Measurements from ENCODE around the gene NUP155.
"Not testable (repeated sequence)": the region's sequence is repeated elsewhere in the genome, so short reads cannot be mapped to it uniquely, and the experiment has no call there.

Gene NUP155

DNA sequence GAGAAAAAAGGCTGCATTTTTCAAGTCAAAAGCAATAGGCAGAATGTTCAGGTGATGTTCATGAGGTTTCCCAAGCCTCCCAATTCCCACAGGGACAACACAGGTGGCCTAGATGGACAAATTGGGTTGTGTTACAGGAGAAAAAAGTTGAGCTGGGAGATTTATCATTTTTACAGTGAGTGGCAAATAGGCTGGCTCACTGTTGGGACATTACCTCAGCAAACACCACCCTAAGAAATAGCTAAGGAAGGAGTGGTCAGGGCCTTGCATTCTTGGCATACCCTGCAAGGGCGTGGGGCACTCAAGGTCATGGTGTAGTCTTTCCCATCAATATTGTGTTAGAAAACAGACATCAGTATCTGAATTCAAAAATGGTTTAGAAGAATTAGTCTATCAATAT, 98.4 kb downstream of the NUP155 start:
- DNase-seq, result no peak

GRCh38 chr5:37268100-37268499, 102.8 kb downstream of the NUP155 start:
- DNase-seq, result not testable (repeated sequence)

GRCh38 chr5:37255774-37256358, 115.0 kb downstream of the NUP155 start:
- DNase-seq, result no peak

DNA sequence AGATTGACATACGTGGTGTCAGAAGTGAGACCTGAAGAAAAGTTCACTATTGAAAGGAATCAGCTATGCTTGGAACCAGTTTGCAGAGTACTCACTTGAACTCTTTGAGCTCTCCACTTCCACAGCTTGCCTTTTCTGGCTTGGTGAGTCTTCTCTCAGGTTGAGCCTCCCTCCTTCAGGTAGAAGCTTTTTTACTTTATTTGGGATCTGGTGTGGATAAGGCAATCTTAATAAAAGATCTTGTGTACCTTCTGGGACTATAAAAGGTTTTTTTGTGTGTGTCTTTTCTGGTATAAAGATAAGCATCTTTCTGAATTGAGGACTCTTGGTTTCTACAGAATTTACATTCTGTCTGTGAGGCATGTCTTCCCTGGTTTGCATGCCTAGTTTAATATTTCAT, 116.3 kb downstream of the NUP155 start:
- no peak for DNase-seq

GRCh38 chr5:37251665-37252064, 119.2 kb downstream of the NUP155 start:
- DNase-seq, result no peak

- DNase-seq, result no peak
These were observed 121.1 kb downstream of the NUP155 start for GRCh38 chr5:37249815-37250164.

- peak; percentile 75 to 76 for DNase-seq
These were observed 121.7 kb downstream of the NUP155 start, which contains the start of gene CPLANE1 for GRCh38 chr5:37248970-37249814. Gene CPLANE1 (minus strand): TSS chr5:37249376. CDS start chr5:37247698, 1,678 bp downstream.

DNA sequence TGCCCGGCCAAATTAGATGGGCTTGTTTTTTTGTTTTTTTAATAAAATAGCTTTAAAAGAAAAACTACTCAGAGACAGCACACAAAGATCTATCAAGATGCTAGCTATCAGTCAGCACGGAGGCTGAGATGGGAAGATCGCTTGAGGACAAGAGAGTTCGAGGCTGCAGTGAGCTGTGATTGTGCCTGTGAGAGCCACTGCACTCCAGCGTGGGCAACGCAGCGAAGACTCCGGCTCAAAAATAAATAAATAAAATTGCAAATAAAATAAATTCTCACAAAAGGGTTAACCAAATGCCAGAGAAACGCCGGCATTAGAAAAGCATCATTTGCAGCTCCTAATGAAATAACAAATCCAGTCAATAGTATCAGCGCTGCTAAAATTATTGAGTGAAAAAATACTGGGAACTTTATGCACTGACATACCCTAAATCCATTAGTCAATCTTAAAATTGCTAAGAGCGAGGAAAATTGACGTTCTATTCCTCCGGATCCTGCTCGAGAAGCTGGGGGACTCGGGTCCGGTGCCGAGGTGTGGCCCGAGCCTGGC, 122.4 kb downstream of the NUP155 start:
- DNase-seq, result peak; percentile 11 to 26

GRCh38 chr5:37247496-37247895, 123.4 kb downstream of the NUP155 start:
- DNase-seq, result no peak

DNA sequence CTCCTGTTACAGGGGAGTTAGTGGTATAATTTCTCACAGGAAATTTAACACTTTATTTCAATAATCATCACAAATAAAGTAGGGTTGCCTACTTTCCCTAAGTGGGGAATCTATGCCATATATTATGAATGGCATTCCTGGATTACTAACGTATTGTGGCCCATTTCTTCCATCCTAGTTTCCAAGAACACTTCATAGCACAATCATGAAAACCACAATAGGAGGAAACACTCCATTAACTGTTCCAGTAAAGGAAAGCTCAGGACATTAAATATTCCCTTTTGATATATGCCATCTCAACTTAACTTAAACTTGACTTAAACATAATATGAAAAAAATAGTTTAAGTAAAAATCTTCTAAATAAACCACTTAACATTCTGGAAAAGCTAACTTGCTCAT, 123.9 kb downstream of the NUP155 start:
- DNase-seq, result no peak
